ENCODE results near the gene SMYD3. TPM values are rescaled to one million over a fixed set of nuclear protein-coding genes. Genes with fewer than 3 reads are reported as not detected.

Gene SMYD3
- total and polyA plus RNA-seq, 2 donors (not counting 1 experiment from before 2014, with no cell fraction given) = 69.4 to 83.1 TPM

DNA sequence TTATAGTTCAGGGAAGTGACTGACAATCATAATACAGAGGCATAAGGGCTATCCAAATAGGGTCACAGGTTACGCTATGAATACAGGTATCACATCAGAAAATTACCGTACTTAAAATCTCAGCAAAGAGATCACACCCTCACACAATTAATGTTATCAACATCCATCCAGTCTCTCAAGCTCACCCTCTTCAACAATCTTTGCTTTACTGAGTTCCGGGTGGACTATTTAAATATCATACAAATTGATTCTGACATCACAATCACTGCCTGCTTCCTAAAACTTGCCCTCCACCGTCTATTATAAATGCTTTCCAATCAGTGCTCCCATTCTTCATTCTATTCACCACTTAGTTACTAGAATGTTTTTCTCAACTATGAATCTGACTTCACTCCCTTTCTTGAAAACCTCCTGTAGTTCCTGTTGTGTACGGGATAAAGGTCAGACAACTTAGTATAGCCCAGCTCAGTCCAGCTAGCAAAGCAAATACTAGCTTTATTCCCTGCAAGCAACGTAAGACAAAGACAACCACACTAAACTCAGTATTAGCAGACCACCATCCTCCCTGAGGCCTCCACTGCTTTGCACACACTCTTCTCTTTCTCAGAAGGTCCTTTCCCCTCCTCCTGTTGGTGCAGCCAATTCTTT is 398.7 kb downstream of the SMYD3 start:
- Histone ChIP-seq H3K9me3 (ENCODE audit: control insufficient read depth, insufficient read depth, low read depth, low read length) (no peaks in the 10 kb centered on the region), H3K4me3 (replicated peaks in 1 of 4; ENCODE audit: control extremely low read depth in 1 of 4, insufficient read depth in 1 of 4, low read depth in 3 of 4, low read length in 4 of 4) (no peak overlapping the region), H4K20me1 (ENCODE audit: control insufficient read depth, extremely low read depth, insufficient read depth, low read length) (no peaks in the 10 kb centered on the region), H3K27me3 (ENCODE audit: control insufficient read depth, insufficient read depth, low read length) (no peaks in the 10 kb centered on the region), H2AFZ (ENCODE audit: low read length) (no peak overlapping the region), H3K27ac (ENCODE audit: insufficient read depth, low read length) (no peak overlapping the region), H3K36me3 (ENCODE audit: control insufficient read depth, insufficient read depth, low read length) (no peaks in the 10 kb centered on the region), H3K4me1 (ENCODE audit: control insufficient read depth, extremely low read depth, insufficient read depth, low read length) (peaks cover 3% of the 10 kb centered on the region), H3K79me2 (ENCODE audit: control insufficient read depth, insufficient read depth, low read length) (no peaks in the 10 kb centered on the region), H3K9ac (ENCODE audit: insufficient read depth, low read length) (no peak overlapping the region), H3K4me2 (ENCODE audit: extremely low read depth, insufficient read depth, low read length) (no peak overlapping the region)
- no peak for TF ChIP-seq EZH2 (IDR thresholded peaks at IDR 0.05; ENCODE audit: low read length, missing control alignments)
- TF ChIP-seq, protein P1, sequence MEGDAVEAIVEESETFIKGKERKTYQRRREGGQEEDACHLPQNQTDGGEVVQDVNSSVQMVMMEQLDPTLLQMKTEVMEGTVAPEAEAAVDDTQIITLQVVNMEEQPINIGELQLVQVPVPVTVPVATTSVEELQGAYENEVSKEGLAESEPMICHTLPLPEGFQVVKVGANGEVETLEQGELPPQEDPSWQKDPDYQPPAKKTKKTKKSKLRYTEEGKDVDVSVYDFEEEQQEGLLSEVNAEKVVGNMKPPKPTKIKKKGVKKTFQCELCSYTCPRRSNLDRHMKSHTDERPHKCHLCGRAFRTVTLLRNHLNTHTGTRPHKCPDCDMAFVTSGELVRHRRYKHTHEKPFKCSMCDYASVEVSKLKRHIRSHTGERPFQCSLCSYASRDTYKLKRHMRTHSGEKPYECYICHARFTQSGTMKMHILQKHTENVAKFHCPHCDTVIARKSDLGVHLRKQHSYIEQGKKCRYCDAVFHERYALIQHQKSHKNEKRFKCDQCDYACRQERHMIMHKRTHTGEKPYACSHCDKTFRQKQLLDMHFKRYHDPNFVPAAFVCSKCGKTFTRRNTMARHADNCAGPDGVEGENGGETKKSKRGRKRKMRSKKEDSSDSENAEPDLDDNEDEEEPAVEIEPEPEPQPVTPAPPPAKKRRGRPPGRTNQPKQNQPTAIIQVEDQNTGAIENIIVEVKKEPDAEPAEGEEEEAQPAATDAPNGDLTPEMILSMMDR (conservative IDR thresholded peaks at IDR 0.05 in 1 of 2, IDR thresholded peaks at IDR 0.05 in 1 of 2; ENCODE audit: low read depth in 1 of 2, low read length in 2 of 2) = no peak
- DNase-seq (ENCODE audit: low read depth in 2 of 2) = no peak

DNA sequence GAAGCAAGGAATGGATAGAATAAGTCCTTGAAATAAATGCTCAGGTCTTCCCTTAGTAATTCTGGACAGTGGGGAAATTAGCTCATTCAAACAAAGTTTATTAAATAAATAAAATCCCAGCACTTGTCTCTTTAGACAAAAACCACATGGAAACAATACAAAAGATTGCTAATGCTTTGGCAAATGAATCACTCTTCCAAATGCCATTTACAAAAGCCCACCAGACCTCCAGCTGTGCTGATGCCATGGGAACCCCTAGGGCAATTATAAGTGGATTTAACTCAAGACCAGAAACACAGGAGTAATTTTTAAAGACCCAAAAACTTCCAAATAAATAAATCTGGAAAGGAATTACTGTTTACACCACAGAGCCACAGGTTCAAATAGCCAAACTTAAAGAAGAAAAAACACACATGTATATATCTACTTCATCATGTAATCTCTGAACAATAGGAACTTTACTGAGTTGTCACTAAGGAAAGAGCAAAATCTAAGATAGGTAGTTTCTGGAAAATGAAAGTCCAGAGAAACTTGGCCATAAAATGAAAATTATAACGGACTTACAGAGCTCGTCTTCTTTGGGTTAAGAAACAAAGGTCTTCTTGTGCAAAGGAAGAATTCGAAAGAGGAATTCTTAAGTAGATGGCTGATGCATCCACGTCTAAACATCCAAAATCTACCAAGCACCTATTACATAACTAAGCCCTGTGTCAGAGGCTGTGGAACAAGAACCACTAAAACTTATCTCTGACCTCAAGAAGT is 399.4 kb downstream of the SMYD3 start:
- H3K27ac ChIP-seq (ENCODE audit: insufficient read depth, low read length) = no peak overlapping the region
- H3K36me3 ChIP-seq (ENCODE audit: control insufficient read depth, insufficient read depth, low read length) = no peaks in the 10 kb centered on the region
- no peak overlapping the region for H3K9ac ChIP-seq (ENCODE audit: insufficient read depth, low read length)
- peak; percentile 8 to 85 for DNase-seq (ENCODE audit: low read depth in 2 of 2)
- no peaks in the 10 kb centered on the region for H3K27me3 ChIP-seq (ENCODE audit: control insufficient read depth, insufficient read depth, low read length)
- no peak overlapping the region for H3K4me3 ChIP-seq (replicated peaks in 1 of 4; ENCODE audit: control extremely low read depth in 1 of 4, insufficient read depth in 1 of 4, low read depth in 3 of 4, low read length in 4 of 4)
- H3K4me1 ChIP-seq (ENCODE audit: control insufficient read depth, extremely low read depth, insufficient read depth, low read length) = peaks cover 3% of the 10 kb centered on the region
- no peak overlapping the region for H3K4me2 ChIP-seq (ENCODE audit: extremely low read depth, insufficient read depth, low read length)
- no peaks in the 10 kb centered on the region for H3K9me3 ChIP-seq (ENCODE audit: control insufficient read depth, insufficient read depth, low read depth, low read length)
- no peak overlapping the region for H2AFZ ChIP-seq (ENCODE audit: low read length)
- TF ChIP-seq, protein P1 (conservative IDR thresholded peaks at IDR 0.05 in 1 of 2, IDR thresholded peaks at IDR 0.05 in 1 of 2; ENCODE audit: low read depth in 1 of 2, low read length in 2 of 2) = no peak
- no peak for TF ChIP-seq EZH2 (IDR thresholded peaks at IDR 0.05; ENCODE audit: low read length, missing control alignments)
- no peaks in the 10 kb centered on the region for H3K79me2 ChIP-seq (ENCODE audit: control insufficient read depth, insufficient read depth, low read length)
- no peaks in the 10 kb centered on the region for H4K20me1 ChIP-seq (ENCODE audit: control insufficient read depth, extremely low read depth, insufficient read depth, low read length)

DNA sequence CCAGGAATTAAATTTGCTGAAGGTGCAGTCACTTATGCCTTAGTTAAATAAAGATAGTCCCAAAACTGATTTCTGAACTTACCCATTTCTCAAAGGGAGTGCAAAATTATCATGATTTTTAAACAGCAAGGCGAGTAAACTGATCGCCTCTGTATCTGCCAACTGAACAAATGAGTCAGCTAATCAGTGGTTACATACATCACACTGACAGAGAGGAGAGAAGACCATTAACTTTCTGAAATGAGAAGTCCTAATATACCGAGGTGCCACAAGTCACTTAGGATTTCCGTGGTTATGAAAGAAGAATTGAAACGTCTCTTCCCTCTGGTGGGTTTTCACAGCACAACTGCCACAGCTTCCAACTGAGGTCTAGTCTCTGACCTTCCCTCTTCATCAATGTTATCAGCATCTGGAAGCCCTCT is 400.7 kb downstream of the SMYD3 start:
- peak in 1 of 2 donors; percentile 69 for DNase-seq (ENCODE audit: low read depth in 2 of 2)
- H3K27ac ChIP-seq (ENCODE audit: insufficient read depth, low read length) = no peak overlapping the region
- no peak overlapping the region for H3K4me2 ChIP-seq (ENCODE audit: extremely low read depth, insufficient read depth, low read length)

More for the DNA sequence above, 400.7 kb downstream of the SMYD3 start:
- H3K4me3 ChIP-seq (replicated peaks in 1 of 4; ENCODE audit: control extremely low read depth in 1 of 4, insufficient read depth in 1 of 4, low read depth in 3 of 4, low read length in 4 of 4) = no peak overlapping the region
- H3K9ac ChIP-seq (ENCODE audit: insufficient read depth, low read length) = no peak overlapping the region
- H3K9me3 ChIP-seq (ENCODE audit: control insufficient read depth, insufficient read depth, low read depth, low read length) = no peaks in the 10 kb centered on the region
- no peak overlapping the region for H2AFZ ChIP-seq (ENCODE audit: low read length)
- H3K4me1 ChIP-seq (ENCODE audit: control insufficient read depth, extremely low read depth, insufficient read depth, low read length) = peaks cover 3% of the 10 kb centered on the region
- H3K27me3 ChIP-seq (ENCODE audit: control insufficient read depth, insufficient read depth, low read length) = no peaks in the 10 kb centered on the region
- no peak for TF ChIP-seq EZH2 (IDR thresholded peaks at IDR 0.05; ENCODE audit: low read length, missing control alignments)
- TF ChIP-seq, protein P1 (conservative IDR thresholded peaks at IDR 0.05 in 1 of 2, IDR thresholded peaks at IDR 0.05 in 1 of 2; ENCODE audit: low read depth in 1 of 2, low read length in 2 of 2) = no peak
- H3K79me2 ChIP-seq (ENCODE audit: control insufficient read depth, insufficient read depth, low read length) = no peaks in the 10 kb centered on the region
- no peaks in the 10 kb centered on the region for H4K20me1 ChIP-seq (ENCODE audit: control insufficient read depth, extremely low read depth, insufficient read depth, low read length)
- H3K36me3 ChIP-seq (ENCODE audit: control insufficient read depth, insufficient read depth, low read length) = no peaks in the 10 kb centered on the region
